ENCODE data around the gene FHIT. TPM values are rescaled to one million over a fixed set of nuclear protein-coding genes. Genes with fewer than 3 reads are reported as not detected.

FHIT gene
- total RNA-seq, 2 experiments from 2014 or later: 7.6 to 7.9 TPM

DNA sequence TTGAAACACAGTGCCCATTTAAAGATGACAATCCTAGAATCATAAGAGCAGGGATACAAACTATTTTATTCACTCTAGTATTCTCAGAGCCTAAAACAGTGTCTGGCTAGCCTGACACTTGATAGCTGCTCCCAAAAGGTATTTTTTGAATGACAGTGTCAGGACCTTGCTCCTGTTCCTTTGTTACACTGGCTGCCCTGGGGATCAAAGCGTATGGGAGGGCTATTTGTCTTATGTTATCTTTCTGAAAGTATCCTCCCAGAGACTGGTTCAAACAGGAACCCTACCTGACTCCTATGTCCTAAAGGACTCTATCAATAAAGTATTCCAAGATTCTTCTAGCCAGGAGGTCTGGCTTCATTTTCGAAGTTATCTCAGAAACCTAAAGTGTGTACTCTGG, 621.4 kb downstream of the FHIT start:
- no peaks in the 10 kb centered on the region for H3K36me3 Mint-ChIP-seq (ENCODE audit: low read depth)
- no peak for ATAC-seq
- no peaks in the 10 kb centered on the region for H3K9me3 Mint-ChIP-seq
- TF ChIP-seq, protein P1, sequence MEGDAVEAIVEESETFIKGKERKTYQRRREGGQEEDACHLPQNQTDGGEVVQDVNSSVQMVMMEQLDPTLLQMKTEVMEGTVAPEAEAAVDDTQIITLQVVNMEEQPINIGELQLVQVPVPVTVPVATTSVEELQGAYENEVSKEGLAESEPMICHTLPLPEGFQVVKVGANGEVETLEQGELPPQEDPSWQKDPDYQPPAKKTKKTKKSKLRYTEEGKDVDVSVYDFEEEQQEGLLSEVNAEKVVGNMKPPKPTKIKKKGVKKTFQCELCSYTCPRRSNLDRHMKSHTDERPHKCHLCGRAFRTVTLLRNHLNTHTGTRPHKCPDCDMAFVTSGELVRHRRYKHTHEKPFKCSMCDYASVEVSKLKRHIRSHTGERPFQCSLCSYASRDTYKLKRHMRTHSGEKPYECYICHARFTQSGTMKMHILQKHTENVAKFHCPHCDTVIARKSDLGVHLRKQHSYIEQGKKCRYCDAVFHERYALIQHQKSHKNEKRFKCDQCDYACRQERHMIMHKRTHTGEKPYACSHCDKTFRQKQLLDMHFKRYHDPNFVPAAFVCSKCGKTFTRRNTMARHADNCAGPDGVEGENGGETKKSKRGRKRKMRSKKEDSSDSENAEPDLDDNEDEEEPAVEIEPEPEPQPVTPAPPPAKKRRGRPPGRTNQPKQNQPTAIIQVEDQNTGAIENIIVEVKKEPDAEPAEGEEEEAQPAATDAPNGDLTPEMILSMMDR (IDR thresholded peaks at IDR 0.05): no peak
- ChIA-PET CTCF (no interaction called here), POLR2A (no interaction called here)
- no peak for DNase-seq
- H3K4me3 Mint-ChIP-seq: no peak overlapping the region
- no peaks in the 10 kb centered on the region for H3K4me1 Mint-ChIP-seq (ENCODE audit: low read depth)
- intact Hi-C loops (cut with micrococcal nuclease): no loop called here
- no peak overlapping the region for H3K27ac Mint-ChIP-seq
- no peaks in the 10 kb centered on the region for H3K27me3 Mint-ChIP-seq

DNA sequence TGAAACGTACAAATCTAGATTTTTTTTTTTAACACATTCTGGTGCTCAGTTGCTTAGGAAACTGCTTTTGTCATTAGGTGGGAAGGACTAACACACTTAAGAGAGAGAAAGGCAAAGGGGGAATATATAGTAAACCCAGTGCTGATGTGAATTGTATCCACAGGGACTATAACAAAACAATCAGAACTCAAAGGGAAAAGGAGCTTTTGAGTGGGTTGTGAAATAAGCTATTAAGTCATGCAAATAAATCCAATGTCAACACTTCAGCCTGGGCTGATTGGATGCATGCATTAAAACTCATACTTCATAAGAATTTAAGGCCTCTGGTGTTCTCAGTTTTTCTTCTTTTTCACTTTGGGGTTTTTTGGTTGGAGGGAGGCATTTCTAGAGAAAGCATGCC, 628.9 kb downstream of the FHIT start:
- DNase-seq (no peak), ATAC-seq (no peak)
- no peak overlapping the region for H3K27ac Mint-ChIP-seq
- CTCF ChIA-PET: no interaction called here
- no peak overlapping the region for H3K4me3 Mint-ChIP-seq
- H3K36me3 Mint-ChIP-seq (ENCODE audit: low read depth): no peaks in the 10 kb centered on the region
- TF ChIP-seq, protein P1 (IDR thresholded peaks at IDR 0.05): no peak
- intact Hi-C loops (cut with micrococcal nuclease): no loop called here
- no peaks in the 10 kb centered on the region for H3K9me3 Mint-ChIP-seq
- no peaks in the 10 kb centered on the region for H3K27me3 Mint-ChIP-seq
- POLR2A ChIA-PET: interaction anchor here (0.8 kb wide), 1 partner anchor 10 kb away, joined by 3 read pairs; no protein-coding TSS in a partner anchor
- no peaks in the 10 kb centered on the region for H3K4me1 Mint-ChIP-seq (ENCODE audit: low read depth)

DNA sequence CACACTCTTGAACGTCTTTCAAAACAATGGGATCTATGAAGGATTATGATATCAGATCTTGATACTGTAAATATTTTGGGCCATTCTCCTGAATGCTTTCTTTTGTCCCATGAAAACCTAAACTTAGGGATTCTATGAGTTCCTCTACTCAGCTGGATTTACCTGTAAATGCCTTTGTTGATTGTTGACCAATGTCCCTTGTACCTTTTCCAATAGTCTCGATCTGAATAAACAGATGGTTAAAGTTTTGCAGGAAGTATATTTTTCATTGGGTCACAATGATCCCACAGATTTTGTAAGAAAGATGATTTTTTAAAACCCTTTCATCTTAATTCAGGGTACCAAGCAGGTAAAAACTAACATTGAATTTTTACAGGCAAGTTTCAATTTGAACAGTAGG, 634.1 kb downstream of the FHIT start:
- H3K27me3 Mint-ChIP-seq: no peaks in the 10 kb centered on the region
- ATAC-seq: no peak
- H3K4me3 Mint-ChIP-seq: no peak overlapping the region
- no peak overlapping the region for H3K27ac Mint-ChIP-seq
- TF ChIP-seq, protein P1 (IDR thresholded peaks at IDR 0.05): no peak
- CTCF ChIA-PET: no interaction called here
- POLR2A ChIA-PET: no interaction called here
- DNase-seq: no peak
- no peaks in the 10 kb centered on the region for H3K36me3 Mint-ChIP-seq (ENCODE audit: low read depth)
- intact Hi-C loops (cut with micrococcal nuclease): no loop called here
- H3K9me3 Mint-ChIP-seq: no peaks in the 10 kb centered on the region
- H3K4me1 Mint-ChIP-seq (ENCODE audit: low read depth): no peaks in the 10 kb centered on the region

DNA sequence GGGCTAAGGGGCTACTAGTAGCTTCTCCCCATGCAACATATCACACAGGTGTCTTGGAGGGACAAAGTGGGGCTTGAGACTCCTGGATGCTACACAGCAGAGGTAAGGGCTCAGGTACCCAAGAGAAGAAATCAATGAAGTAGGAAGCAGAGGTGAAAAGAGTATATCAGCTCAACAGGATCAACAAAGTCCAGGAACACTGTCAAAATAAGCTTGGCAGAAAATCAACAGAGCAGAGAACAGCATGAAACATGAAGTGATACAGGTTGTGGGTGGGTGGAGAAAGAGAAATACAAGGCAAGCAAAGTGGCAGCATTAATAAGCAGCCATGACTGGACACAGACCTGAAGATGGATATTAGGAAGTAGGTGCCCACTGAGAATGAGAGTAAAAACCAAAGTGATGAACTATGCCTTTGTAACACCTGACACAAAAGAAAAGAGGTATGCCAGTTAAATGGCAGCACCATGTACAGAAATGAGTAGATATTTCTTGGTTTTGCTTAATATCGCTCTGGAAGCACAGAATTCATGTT, 637.4 kb downstream of the FHIT start:
- ATAC-seq (no peak), DNase-seq (no peak)
- TF ChIP-seq, protein P1 (IDR thresholded peaks at IDR 0.05): no peak
- no peaks in the 10 kb centered on the region for H3K36me3 Mint-ChIP-seq (ENCODE audit: low read depth)
- ChIA-PET POLR2A (interaction anchor here (0.6 kb wide), 1 partner anchor 134 kb away, joined by 3 read pairs; no protein-coding TSS in a partner anchor), CTCF (no interaction called here)
- H3K4me3 Mint-ChIP-seq: no peak overlapping the region
- H3K27me3 Mint-ChIP-seq: no peaks in the 10 kb centered on the region
- H3K9me3 Mint-ChIP-seq: no peaks in the 10 kb centered on the region
- H3K27ac Mint-ChIP-seq: no peak overlapping the region
- intact Hi-C loops (cut with micrococcal nuclease): no loop called here
- no peaks in the 10 kb centered on the region for H3K4me1 Mint-ChIP-seq (ENCODE audit: low read depth)

DNA sequence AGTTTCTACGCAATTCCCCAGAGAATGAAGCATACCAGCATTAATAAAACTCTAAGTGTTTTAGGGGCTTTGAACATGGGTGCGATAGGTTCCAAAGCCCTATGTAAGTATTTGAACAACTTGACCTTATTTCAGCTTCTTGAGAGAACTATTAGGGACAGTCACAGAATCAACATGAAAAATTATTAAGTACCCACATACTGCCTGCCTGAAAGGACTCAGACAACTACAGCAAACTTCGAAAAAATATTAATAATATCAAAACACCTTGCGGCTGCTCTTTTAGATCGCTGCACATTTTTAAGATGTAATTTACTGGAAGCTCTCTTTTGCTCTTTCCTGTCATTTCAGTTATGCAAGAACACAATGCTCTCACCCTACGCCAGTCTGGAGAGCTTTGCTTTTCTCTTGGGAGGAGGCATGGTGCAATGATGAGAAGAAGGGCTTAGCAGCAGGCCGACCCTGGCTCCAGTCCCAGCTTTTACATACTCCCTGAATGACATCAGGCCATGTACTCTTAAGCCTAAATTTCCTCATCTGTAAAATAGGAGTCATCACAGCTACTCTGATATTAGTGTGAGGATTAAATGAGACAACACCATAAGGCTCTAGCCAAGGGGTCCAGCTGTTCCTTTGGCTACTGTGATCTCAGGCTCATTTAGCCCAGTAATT, 640.7 kb downstream of the FHIT start:
- ATAC-seq (no peak), DNase-seq (no peak)
- Mint-ChIP-seq H3K9me3 (no peaks in the 10 kb centered on the region), H3K4me1 (ENCODE audit: low read depth) (no peaks in the 10 kb centered on the region), H3K4me3 (no peak overlapping the region), H3K27me3 (no peaks in the 10 kb centered on the region), H3K27ac (no peak overlapping the region), H3K36me3 (ENCODE audit: low read depth) (no peaks in the 10 kb centered on the region)
- POLR2A ChIA-PET: no interaction called here
- intact Hi-C loops (cut with micrococcal nuclease): no loop called here
- TF ChIP-seq, protein P1 (IDR thresholded peaks at IDR 0.05): no peak
- CTCF ChIA-PET: no interaction called here

Data from activated CD8-positive, alpha-beta T cell treated with anti-CD3 and anti-CD28 coated beads for 36 hours (primary cell).